Sigmoid colon (tissue), 7 donors: ENCODE data around the gene FXYD2. TPM values are rescaled to one million over a fixed set of nuclear protein-coding genes. Genes with fewer than 3 reads are reported as not detected.

ENCODE experiments used
- DNase-seq: peaks from one replicate; pipeline ENCODE4 v3.0.0-alpha.2; 2019
- H3K27ac ChIP-seq, 4 donors: fragments of 200-600 bp; sonication (generic); one replicate each; pipeline ENCODE4 v1.5.1; 2016 to 2019; ENCODE audit warnings: mild to moderate bottlenecking in 1 of 4
- H3K27me3 ChIP-seq, 3 donors: fragments of 200-600 bp; sonication (generic); one replicate each; pipeline ENCODE4 v1.5.1; 2019; ENCODE audit warnings: mild to moderate bottlenecking in 1 of 3
- H3K36me3 ChIP-seq, 4 donors: fragments of 200-600 bp; sonication (generic); one replicate each; pipeline ENCODE4 v1.5.1; 2016 to 2019
- H3K4me1 ChIP-seq, 4 donors: fragments of 200-600 bp; sonication (generic); one replicate each; pipeline ENCODE4 v1.5.1; 2017 to 2019
- H3K4me3 ChIP-seq, 4 donors: fragments of 200-600 bp; sonication (generic); one replicate each; pipeline ENCODE4 v1.5.1; 2017 to 2019; ENCODE audit warnings: mild to moderate bottlenecking in 2 of 4, moderate library complexity in 1 of 4
- H3K9me3 ChIP-seq, 4 donors: fragments of 200-600 bp in 3 of 4; sonication (generic) in 3 of 4; one replicate each; pipeline versions ENCODE4 v1.5.1 to v1.6.1; 2013 to 2019
- EP300 ChIP-seq, 4 donors: sonication (generic); formaldehyde crosslinking; IDR thresholded peaks; one replicate each; pipeline ENCODE4 v1.6.1; 2017; ENCODE audit warnings: antibody characterized with exemption in 4 of 4
- POLR2A ChIP-seq, 2 donors: fragments of 450-650 bp; IDR thresholded peaks; one replicate each; pipeline ENCODE4 v1.6.1; 2016; ENCODE audit warnings: antibody characterized with exemption in 2 of 2, mild to moderate bottlenecking in 2 of 2, moderate library complexity in 2 of 2
- POLR2AphosphoS5 ChIP-seq, 4 donors: sonication (generic); formaldehyde crosslinking; IDR thresholded peaks; one replicate each; pipeline ENCODE4 v1.6.1; 2017; ENCODE audit warnings: antibody characterized with exemption in 4 of 4
- WGBS, 2 donors: extraction: QIAGEN DNeasy Blood & Tissue Kit; methylation state at CpG; one replicate each; pipeline ENCODE4 v1.1.7; 2013; 5-methylcytosine and 5-hydroxymethylcytosine counted together
- intact Hi-C: fragments of 100-400 bp; cut with DNase I; formaldehyde crosslinking; loops from one replicate; pipeline ENCODE4 v1.15.1; 2023
- polyA plus RNA-seq, 3 donors: library from polyadenylated mRNA; stranded (reverse); fragments of 200-250 nt; gene quantifications; one replicate each; pipeline ENCODE4 v1.2.3, GENCODE V29; 2013
- total RNA-seq, 4 donors: library from RNA; depleted of rRNA; stranded (reverse); fragments of >200 nt; gene quantifications; one replicate each; pipeline ENCODE4 v1.1.0, GENCODE V29; 2016
- TF ChIP-seq, protein P1 (sequence below), 4 experiments: fragments of 450-650 bp in 3 of 4; fragments of 200-600 bp in 1 of 4; IDR thresholded peaks; one replicate each; pipeline ENCODE4 v1.5.1; 2016 to 2019; ENCODE audit warnings: antibody characterized with exemption in 4 of 4, mild to moderate bottlenecking in 3 of 4, moderate library complexity in 2 of 4
- donor health status: healthy with polysubstance abuse.
- donor health status: Bipolar disorder and iron deficiency.
- donor health status: healthy.

The FXYD2 gene
- total and polyA plus RNA-seq, 7 donors: 3.2 to 6.6 (median 4.2) TPM; not detected in 1

DNA sequence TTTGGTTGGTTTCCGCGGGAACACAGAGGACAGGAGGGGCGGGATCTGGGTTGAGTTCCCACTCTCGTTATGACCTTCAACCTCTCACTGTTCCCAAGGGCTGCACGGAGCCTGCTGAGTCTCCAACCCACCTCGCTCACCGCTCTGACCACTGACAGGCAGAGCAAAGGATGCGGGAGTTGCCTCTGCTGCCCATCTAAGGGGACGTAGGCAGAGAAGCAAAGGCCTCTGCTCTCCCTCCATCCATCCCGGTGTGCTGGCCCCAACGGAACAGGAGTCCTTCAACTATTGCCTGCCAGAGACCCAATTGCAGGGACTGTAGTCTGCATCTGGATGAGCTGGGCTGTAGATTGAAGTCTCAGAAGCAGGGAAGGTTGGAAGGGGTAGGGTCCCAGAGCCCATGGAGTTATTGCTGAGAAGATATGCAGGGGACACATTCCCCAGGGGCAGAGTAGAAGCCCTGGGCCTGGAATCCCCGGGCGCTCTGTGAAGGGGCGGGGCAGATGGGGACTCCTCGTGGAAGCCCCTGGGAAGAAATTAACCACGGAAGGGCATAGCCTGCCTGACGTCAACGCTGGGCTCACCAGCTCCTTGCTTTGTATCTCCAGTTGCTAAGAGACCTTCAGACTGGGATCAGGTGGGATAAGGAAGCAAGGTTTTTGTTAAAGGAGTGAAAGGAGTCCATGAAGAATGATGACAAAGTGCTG is 12.7 kb upstream of the FXYD2 start:
- Histone ChIP-seq H3K4me3 (no peak overlapping the region), H3K4me1 (peaks cover 0 to 12% (median under 1%) of the 10 kb centered on the region in 4 donors), H3K27ac (no peak overlapping the region), H3K9me3 (no peaks in the 10 kb centered on the region), H3K27me3 (no peaks in the 10 kb centered on the region), H3K36me3 (peaks cover 25 to 82% (median 37%) of the 10 kb centered on the region in 4 donors)
- 77 to 82% methylated on average over 18 of the region's 18 CpGs for WGBS, 2 donors
- no peak for TF ChIP-seq POLR2A (IDR thresholded peaks at IDR 0.05)
- TF ChIP-seq POLR2AphosphoS5 (IDR thresholded peaks at IDR 0.05): no peak
- TF ChIP-seq, protein P1, sequence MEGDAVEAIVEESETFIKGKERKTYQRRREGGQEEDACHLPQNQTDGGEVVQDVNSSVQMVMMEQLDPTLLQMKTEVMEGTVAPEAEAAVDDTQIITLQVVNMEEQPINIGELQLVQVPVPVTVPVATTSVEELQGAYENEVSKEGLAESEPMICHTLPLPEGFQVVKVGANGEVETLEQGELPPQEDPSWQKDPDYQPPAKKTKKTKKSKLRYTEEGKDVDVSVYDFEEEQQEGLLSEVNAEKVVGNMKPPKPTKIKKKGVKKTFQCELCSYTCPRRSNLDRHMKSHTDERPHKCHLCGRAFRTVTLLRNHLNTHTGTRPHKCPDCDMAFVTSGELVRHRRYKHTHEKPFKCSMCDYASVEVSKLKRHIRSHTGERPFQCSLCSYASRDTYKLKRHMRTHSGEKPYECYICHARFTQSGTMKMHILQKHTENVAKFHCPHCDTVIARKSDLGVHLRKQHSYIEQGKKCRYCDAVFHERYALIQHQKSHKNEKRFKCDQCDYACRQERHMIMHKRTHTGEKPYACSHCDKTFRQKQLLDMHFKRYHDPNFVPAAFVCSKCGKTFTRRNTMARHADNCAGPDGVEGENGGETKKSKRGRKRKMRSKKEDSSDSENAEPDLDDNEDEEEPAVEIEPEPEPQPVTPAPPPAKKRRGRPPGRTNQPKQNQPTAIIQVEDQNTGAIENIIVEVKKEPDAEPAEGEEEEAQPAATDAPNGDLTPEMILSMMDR (IDR thresholded peaks at IDR 0.05): no peak
- TF ChIP-seq EP300 (IDR thresholded peaks at IDR 0.05): no peak
- intact Hi-C loops: no loop called here
- DNase-seq: peak; percentile 56

DNA sequence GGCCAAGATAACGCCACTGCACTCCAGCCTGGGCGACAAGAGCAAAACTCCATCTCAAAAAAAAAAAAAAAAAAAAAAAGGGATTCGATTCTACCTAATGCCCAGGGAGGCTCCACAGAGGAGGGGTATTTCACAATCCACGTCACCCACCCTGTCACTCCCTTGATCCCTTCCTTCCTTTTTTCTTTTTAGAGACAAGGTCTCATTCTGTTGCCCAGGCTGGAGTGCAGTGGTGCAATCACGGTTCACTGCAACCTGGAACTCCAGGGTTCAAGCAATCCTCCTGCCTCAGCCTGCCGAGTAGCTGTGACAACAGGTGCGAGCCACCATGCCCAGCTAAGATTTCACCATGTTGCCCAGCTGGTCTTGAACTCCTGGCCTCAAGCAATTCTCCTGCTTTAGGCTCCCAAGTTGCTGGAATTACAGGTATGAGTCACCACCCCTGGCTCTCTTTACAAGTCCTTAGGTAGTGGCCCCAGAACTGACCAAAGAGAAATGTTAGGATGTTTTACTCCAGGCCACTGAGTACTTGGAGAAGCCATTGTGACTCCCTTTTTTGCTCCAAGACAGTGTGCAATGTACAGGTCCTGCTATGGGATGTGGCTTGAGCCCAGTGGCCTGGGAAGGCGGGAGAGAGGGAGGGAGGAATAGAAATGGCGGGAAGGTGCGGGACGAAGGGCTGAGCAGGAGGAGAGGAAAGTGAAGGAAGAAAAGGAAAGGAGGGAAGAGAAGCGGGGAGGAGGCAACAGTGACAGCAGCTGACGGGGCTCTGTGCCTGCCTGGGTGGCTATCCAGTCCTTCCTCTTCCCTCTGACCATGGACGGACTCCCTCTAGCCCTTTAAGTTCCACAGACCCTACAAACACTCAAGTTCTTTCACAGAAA is 11.8 kb upstream of the FXYD2 start:
- Histone ChIP-seq H3K27me3 (peaks cover 0 to under 1% (median 0%) of the 10 kb centered on the region in 3 donors), H3K9me3 (no peaks in the 10 kb centered on the region), H3K36me3 (peaks cover 21 to 73% (median 31%) of the 10 kb centered on the region in 4 donors), H3K27ac (no peak overlapping the region), H3K4me1 (peaks cover 0 to 12% (median 0%) of the 10 kb centered on the region in 4 donors), H3K4me3 (no peak overlapping the region)
- DNase-seq: peak; percentile 61
- no peak for TF ChIP-seq EP300 (IDR thresholded peaks at IDR 0.05)
- TF ChIP-seq POLR2AphosphoS5 (IDR thresholded peaks at IDR 0.05): no peak
- TF ChIP-seq, protein P1 (IDR thresholded peaks at IDR 0.05): no peak
- no peak for TF ChIP-seq POLR2A (IDR thresholded peaks at IDR 0.05)
- WGBS, 2 donors: 87 to 93% methylated on average over 14 of the region's 14 CpGs
- intact Hi-C loops: no loop called here

DNA sequence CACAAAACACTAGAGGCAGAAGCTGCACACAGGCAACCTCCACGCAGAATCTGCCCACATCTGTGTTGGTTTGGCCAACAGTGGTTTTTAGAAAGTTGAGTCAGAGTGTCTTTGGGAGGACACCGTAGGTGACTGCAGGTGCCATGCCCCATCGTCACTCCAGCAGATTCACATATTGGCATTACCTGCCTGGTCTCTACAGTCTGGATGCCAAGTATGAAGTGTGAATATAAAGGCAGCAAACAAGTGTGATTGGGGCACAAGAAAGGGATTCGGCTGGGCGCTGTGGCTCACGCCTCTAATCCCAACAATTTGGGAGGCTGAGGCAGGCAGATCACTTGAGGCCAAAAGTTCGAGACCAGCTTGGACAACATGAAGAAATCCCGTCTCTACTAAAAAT is 11.0 kb upstream of the FXYD2 start:
- Histone ChIP-seq H3K9me3 (no peaks in the 10 kb centered on the region), H3K4me3 (no peak overlapping the region), H3K27ac (no peak overlapping the region), H3K4me1 (peaks cover 0 to 15% (median 0%) of the 10 kb centered on the region in 4 donors), H3K36me3 (peaks cover 18 to 65% (median 25%) of the 10 kb centered on the region in 4 donors), H3K27me3 (peaks cover 0 to 8% (median 0%) of the 10 kb centered on the region in 3 donors)
- TF ChIP-seq POLR2AphosphoS5 (IDR thresholded peaks at IDR 0.05) (no peak), POLR2A (IDR thresholded peaks at IDR 0.05) (no peak), EP300 (IDR thresholded peaks at IDR 0.05) (no peak)
- TF ChIP-seq, protein P1 (IDR thresholded peaks at IDR 0.05): no peak
- intact Hi-C loops: no loop called here
- no peak for DNase-seq
- 94 to 96% methylated on average over 8 of the region's 8 CpGs for WGBS, 2 donors

DNA sequence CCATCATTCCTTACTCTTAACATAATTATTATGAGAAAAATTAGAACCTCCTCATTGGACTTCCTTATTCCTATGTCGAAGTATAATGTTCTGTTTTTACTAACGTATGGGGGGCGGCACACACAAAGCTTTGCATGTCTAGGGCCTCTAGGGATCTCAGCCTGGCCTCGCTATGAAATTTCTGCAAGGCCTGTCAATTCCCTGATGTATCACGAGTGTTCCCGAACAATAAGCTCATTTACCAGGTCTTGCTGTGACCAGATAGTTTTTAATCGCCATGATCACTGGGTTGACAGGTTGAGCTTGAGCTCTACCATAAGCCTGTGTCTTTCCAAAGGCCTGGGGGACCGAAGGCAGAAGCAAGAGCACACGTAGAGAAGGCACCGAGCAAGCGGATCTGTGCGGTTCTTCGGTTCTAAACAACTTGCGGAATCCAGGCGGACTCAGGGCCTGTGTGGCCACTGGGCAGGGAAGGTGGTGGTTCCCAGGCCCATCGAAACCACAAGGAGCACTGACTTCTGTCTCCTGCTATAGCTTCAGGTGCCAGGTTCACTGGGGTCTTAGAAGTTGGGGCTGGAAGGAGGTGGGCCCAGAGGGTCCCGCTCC is 10.4 kb upstream of the FXYD2 start:
- Histone ChIP-seq H3K9me3 (no peaks in the 10 kb centered on the region), H3K27me3 (peaks cover 0 to 11% (median 0%) of the 10 kb centered on the region in 3 donors), H3K4me1 (peaks cover 0 to 16% (median 0%) of the 10 kb centered on the region in 4 donors), H3K27ac (no peak overlapping the region), H3K36me3 (peaks cover 12 to 59% (median 19%) of the 10 kb centered on the region in 4 donors), H3K4me3 (no peak overlapping the region)
- 92 to 96% methylated on average over 17 of the region's 17 CpGs for WGBS, 2 donors
- intact Hi-C loops: no loop called here
- peak; percentile 44 for DNase-seq
- TF ChIP-seq, protein P1 (IDR thresholded peaks at IDR 0.05): no peak
- TF ChIP-seq POLR2A (IDR thresholded peaks at IDR 0.05) (no peak), EP300 (IDR thresholded peaks at IDR 0.05) (no peak), POLR2AphosphoS5 (IDR thresholded peaks at IDR 0.05) (no peak)
